SK-MEL-5 (cell line): ENCODE results near the gene UNC5B. TPM values are rescaled to one million over a fixed set of nuclear protein-coding genes. Genes with fewer than 3 reads are reported as not detected.

Experiments used
- DNase-seq: peaks from one replicate; pipeline ENCODE4 v3.0.0-alpha.2; 2016; ENCODE audit warnings: low read depth, low spot score
- in situ Hi-C: cut with HindIII; loops from 2 replicates; pipeline ENCODE4 v1.10.0; 2016; ENCODE audit warnings: low sequenced_read_pairs, high pct_unique_total_duplicates, low pct_unique_long_range_greater_than_20kb
- total RNA-seq: library from RNA; depleted of rRNA; stranded (reverse); fragments of >200 nt; shearing (Covaris generic); gene quantifications from 2 replicates; pipeline ENCODE4 v1.2.3, GENCODE V29; 2014; rRNA removed

Gene UNC5B
- total RNA-seq, 1 experiment from 2014 or later, result 0.82 TPM

DNA sequence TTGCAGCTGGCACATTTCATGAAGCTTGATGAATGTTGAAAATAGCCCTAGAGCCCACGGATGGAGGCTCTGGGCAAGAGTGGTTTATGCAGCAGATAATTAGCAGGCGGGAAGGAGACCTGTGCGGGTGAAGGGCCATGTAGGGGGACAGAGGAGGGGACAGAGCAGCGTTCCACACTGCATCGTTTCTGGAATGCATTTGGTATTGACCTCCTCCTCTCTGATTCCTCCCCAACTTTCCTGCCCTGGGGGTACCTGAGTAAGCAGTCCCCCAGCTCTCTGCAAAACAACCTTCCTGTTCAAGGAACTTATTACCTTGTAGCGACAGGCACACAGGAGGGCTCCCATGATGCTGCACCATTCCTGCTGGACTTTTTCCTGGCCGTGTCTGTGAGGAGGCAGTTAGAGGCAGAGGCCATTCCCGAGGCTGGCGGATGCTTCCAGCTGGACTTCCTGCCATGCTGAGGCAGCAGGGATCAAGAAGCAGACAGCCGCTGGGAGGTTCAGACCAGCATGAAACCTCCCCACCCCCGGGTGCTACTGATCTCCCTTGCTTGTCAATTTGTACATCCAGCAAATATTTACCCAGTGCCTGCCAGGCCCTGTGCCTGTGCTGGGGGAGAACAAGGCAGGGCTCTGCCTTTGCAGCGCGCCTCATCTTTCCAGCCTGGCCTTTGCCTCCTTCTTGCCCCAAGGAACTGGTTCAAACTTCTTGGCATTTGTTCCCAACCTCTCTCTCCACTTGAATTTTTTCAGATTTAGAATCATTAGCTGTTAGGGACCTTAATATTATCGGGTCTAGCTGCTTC lies 135.4 kb downstream of the UNC5B start:
- in situ Hi-C loops, result no loop called here
- DNase-seq, result no peak

GRCh38 chr10:71348850-71349249 lies 136.5 kb downstream of the UNC5B start:
- no peak for DNase-seq
- in situ Hi-C loops, result no loop called here

DNA sequence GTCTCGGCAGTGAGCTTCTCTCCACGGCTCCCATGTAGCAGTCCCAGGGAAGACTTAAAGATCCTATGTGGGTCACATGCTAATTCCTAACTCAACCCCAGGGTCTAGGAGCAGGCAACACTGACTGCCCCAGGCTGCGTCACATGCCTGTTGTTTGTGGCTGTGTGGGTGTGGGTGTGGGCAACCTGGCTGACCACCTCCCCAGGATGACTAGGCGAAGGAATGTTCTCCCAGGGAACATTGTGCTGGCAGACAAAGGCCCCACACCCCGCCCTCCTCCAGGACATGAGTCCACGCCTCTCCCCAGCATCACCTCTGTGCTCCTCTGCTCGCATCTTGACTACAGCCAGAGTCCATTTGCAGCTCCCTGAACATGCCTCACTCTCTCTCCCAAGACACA lies 137.0 kb downstream of the UNC5B start:
- in situ Hi-C loops, result no loop called here

GRCh38 chr10:71351087-71351486 lies 138.7 kb downstream of the UNC5B start:
- in situ Hi-C loops, result no loop called here
- DNase-seq, result no peak

More for the DNA sequence above, 137.0 kb downstream of the UNC5B start:
- no peak for DNase-seq

DNA sequence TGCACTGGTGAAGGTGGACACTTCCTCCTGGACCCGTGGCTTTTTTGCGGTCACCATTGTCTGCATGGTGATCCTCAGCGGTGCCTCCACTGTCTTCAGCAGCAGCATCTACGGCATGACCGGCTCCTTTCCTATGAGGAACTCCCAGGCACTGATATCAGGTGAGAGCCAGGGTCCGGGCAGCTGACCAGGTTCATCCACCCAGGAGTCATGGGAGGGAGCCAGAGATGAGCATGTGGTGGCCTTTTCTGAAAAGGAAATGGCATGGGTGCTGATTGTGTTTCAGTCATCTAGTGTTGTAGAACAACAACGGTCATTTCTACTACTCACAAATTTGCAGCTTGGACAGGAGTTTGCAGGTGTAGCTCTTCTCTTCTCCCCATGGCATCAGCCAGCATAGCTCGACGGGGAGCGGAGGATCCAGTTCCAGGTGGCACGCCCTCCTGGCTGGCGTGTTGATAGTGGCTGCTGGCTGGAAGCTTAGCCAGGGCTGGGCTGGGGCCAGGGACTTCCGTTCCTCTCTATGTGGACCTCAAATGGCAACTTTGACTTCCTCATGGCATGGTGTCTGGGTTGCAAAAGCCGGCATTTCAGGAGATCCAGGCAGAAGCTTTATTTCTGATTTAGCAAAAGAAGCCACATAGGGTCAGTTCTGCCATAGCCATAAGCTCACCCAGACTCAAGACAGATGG lies 139.4 kb downstream of the UNC5B start:
- in situ Hi-C loops, result no loop called here
- DNase-seq, result no peak

Other genes with a start within 250 kb of the UNC5B start
- 1.2 and 2.1 TPM in 2 replicates for gene SLC29A3, start 106.7 kb downstream of the UNC5B start, total RNA-seq
- 0.29 TPM in 1 of 2 replicates, not detected in the other for gene CDH23, start 184.3 kb downstream of the UNC5B start, total RNA-seq